HepG2 (cell line): ENCODE measurements around the gene ABL2. TPM values are rescaled to one million over a fixed set of nuclear protein-coding genes. Genes with fewer than 3 reads are reported as not detected.

Source experiments
- ATF1 ChIP-seq: IDR thresholded peaks from 2 replicates; pipeline ENCODE4 v1.6.1; 2016; ENCODE audit warnings: mild to moderate bottlenecking, control low read depth
- CSRNP2 ChIP-seq: sonication (generic); formaldehyde crosslinking; conservative IDR thresholded peaks from 2 replicates; pipeline ENCODE4 v1.8.0; 2022; ENCODE audit warnings: low read depth, missing genetic modification reagents
- EEA1 ChIP-seq: sonication (generic); formaldehyde crosslinking; IDR thresholded peaks from 2 replicates; pipeline ENCODE4 v1.5.1; 2020; ENCODE audit warnings: mild to moderate bottlenecking, missing genetic modification reagents, borderline replicate concordance
- FOXO4 ChIP-seq: sonication (generic); formaldehyde crosslinking; conservative IDR thresholded peaks from 2 replicates; pipeline ENCODE4 v1.8.1; 2023; ENCODE audit warnings: missing genetic modification reagents
- HBP1 ChIP-seq: IDR thresholded peaks from 2 replicates; pipeline ENCODE4 v1.6.1; 2016; ENCODE audit warnings: low read depth, control low read depth
- HIC2 ChIP-seq: sonication (generic); formaldehyde crosslinking; IDR thresholded peaks from 2 replicates; pipeline ENCODE4 v1.9.0; 2022; ENCODE audit warnings: low read depth, missing genetic modification reagents
- HIVEP1 ChIP-seq: sonication (generic); formaldehyde crosslinking; IDR thresholded peaks from 2 replicates; pipeline ENCODE4 v1.4.0; 2020; ENCODE audit warnings: mild to moderate bottlenecking, missing genetic modification reagents
- HNRNPLL ChIP-seq: fragments of 200-400 bp; formaldehyde crosslinking; IDR thresholded peaks from 2 replicates; pipeline ENCODE4 v1.6.1; 2017; ENCODE audit warnings: mild to moderate bottlenecking, low read depth, low read length; ENCODE audit not compliant: poor library complexity, severe bottlenecking
- MED1 ChIP-seq: sonication (generic); formaldehyde crosslinking; IDR thresholded peaks from 2 replicates; pipeline ENCODE4 v1.4.0; 2020; ENCODE audit warnings: missing genetic modification reagents
- MLLT10 ChIP-seq: sonication (generic); formaldehyde crosslinking; IDR thresholded peaks from 2 replicates; pipeline ENCODE4 v1.4.0; 2020; ENCODE audit warnings: missing genetic modification reagents
- RBM39 ChIP-seq: fragments of 200-400 bp; formaldehyde crosslinking; IDR thresholded peaks from one replicate; pipeline ENCODE4 v1.6.1; 2018; ENCODE audit warnings: antibody characterized with exemption, mild to moderate bottlenecking, low read depth, low read length; ENCODE audit not compliant: poor library complexity, severe bottlenecking
- RORA ChIP-seq: sonication (generic); formaldehyde crosslinking; IDR thresholded peaks from 2 replicates; pipeline ENCODE4 v1.5.0; 2020; ENCODE audit warnings: mild to moderate bottlenecking, missing genetic modification reagents, moderate library complexity
- SIN3B ChIP-seq: fragments of 150-350 bp; IDR thresholded peaks from 2 replicates; pipeline ENCODE4 v1.6.1; 2014; ENCODE audit warnings: low read length
- TIGD3 ChIP-seq: sonication (generic); formaldehyde crosslinking; IDR thresholded peaks from 2 replicates; pipeline ENCODE4 v1.5.1; 2020; ENCODE audit warnings: mild to moderate bottlenecking, missing genetic modification reagents, borderline replicate concordance
- ZNF143 ChIP-seq: sonication (generic); formaldehyde crosslinking; IDR thresholded peaks from 2 replicates; pipeline ENCODE4 v1.4.0; 2020; ENCODE audit warnings: missing genetic modification reagents
- ZNF782 ChIP-seq: sonication (generic); formaldehyde crosslinking; IDR thresholded peaks from 2 replicates; pipeline ENCODE4 v1.4.0; 2020; ENCODE audit warnings: missing genetic modification reagents, mild to moderate bottlenecking, borderline replicate concordance
- polyA plus RNA-seq, 8 experiments: library from polyadenylated mRNA; depleted of rRNA in 3 of 8; stranded (reverse) in 7 of 8; unstranded in 1 of 8; fragments of >200 nt; fragmentation: Illumina TruSeq in 4 of 8; extraction: Trizol in 4 of 8; gene quantifications; 2 replicates each; pipeline versions ENCODE4 v1.2.1 to v1.2.3, GENCODE V29; 2011 to 2016; ENCODE audit warnings: low read depth in 4 of 8, missing spikeins in 1 of 8, mixed read lengths in 1 of 8; ENCODE audit not compliant: insufficient read depth in 1 of 8
- total RNA-seq, 5 experiments: library from RNA; depleted of rRNA; stranded (reverse); fragments of >200 nt; fragmentation: Illumina TruSeq; extraction: Trizol; gene quantifications; 2 replicates each; pipeline ENCODE4 v1.2.3, GENCODE V29; 2016; ENCODE audit warnings: low read depth in 1 of 5
- TF ChIP-seq, protein P1 (sequence below), 2 experiments: IDR thresholded peaks; 2 replicates each; pipeline ENCODE4 v1.6.1; 2011 to 2012; ENCODE audit warnings: low read length in 2 of 2, borderline replicate concordance in 1 of 2, low read depth in 1 of 2, mild to moderate bottlenecking in 1 of 2, moderate library complexity in 1 of 2

The ABL2 gene
- total and polyA plus RNA-seq, 2 of the 13 experiments (the other 11 are each of a cell fraction or from before 2014, with no cell fraction given), result 5.8 to 6.0 TPM

DNA sequence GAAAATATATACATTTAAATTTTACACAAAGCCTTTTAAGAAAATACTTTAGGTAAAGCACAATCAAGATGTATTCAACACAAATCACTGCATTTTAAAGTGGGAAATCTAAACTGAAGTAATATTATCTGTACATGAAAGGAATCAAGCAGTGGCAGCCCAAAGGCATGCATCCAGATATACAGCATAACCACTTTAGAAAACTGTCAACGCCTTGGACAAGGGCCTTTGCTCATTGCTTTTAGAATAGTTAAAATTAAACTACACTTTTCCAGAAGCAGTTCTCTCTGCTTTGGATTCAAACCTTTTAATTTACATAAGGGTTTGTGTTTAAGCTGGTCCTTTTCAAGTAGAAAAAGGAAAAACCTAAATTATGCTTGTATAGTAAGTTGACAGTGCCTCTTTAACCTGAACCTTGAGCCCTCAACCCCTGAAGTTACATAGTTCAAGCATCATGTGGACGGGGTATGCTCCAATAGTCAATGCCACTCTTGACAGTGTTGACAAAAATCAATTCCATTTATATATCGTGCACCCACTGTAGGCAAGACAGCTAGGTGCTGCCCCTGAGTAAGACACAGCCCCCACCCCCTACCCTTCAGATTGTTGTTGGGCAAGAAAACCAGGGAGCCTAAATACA lies 124.7 kb downstream of the ABL2 start (continued):
- peak; percentile 72; the same call in 1 of the 2 replicates for TF ChIP-seq HIC2 (CRISPR knock-in tag)
- TF ChIP-seq CSRNP2 (CRISPR knock-in tag), result no peak
- TF ChIP-seq ZNF143 (CRISPR knock-in tag), result no peak
- no peak for TF ChIP-seq RORA (CRISPR knock-in tag)
- peak; percentile 79; the same call in 1 of the 2 replicates for TF ChIP-seq HBP1
- no peak for TF ChIP-seq EEA1 (CRISPR knock-in tag)
- no peak for TF ChIP-seq ATF1
- TF ChIP-seq ZNF782 (CRISPR knock-in tag), result no peak
- TF ChIP-seq MED1 (CRISPR knock-in tag), result peak; percentile 94
- TF ChIP-seq, protein P1, sequence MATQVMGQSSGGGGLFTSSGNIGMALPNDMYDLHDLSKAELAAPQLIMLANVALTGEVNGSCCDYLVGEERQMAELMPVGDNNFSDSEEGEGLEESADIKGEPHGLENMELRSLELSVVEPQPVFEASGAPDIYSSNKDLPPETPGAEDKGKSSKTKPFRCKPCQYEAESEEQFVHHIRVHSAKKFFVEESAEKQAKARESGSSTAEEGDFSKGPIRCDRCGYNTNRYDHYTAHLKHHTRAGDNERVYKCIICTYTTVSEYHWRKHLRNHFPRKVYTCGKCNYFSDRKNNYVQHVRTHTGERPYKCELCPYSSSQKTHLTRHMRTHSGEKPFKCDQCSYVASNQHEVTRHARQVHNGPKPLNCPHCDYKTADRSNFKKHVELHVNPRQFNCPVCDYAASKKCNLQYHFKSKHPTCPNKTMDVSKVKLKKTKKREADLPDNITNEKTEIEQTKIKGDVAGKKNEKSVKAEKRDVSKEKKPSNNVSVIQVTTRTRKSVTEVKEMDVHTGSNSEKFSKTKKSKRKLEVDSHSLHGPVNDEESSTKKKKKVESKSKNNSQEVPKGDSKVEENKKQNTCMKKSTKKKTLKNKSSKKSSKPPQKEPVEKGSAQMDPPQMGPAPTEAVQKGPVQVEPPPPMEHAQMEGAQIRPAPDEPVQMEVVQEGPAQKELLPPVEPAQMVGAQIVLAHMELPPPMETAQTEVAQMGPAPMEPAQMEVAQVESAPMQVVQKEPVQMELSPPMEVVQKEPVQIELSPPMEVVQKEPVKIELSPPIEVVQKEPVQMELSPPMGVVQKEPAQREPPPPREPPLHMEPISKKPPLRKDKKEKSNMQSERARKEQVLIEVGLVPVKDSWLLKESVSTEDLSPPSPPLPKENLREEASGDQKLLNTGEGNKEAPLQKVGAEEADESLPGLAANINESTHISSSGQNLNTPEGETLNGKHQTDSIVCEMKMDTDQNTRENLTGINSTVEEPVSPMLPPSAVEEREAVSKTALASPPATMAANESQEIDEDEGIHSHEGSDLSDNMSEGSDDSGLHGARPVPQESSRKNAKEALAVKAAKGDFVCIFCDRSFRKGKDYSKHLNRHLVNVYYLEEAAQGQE (IDR thresholded peaks at IDR 0.05; ENCODE audit: borderline replicate concordance in 1 of 2, low read depth in 1 of 2, low read length in 2 of 2), result peak in 1 of 2 experiments; percentile 63; a peak in 2 of 4 replicates
- TF ChIP-seq HIVEP1, result no peak
- no peak for TF ChIP-seq FOXO4
- TF ChIP-seq HNRNPLL, result no peak
- no peak for TF ChIP-seq MLLT10 (CRISPR knock-in tag)
- no peak for TF ChIP-seq RBM39
- TF ChIP-seq TIGD3 (CRISPR knock-in tag), result no peak
- TF ChIP-seq SIN3B, result no peak
